NCI-H774 (cell line): ENCODE results near the gene FAM78A.

Experiments used
- DNase-seq: peaks from one replicate; lab custom pipeline; 2025; lab: John Stamatoyannopoulos, UW

FAM78A gene

GRCh38 chr9:131302244-131303075 is 26.1 kb upstream of the FAM78A start:
- no peak for DNase-seq

GRCh38 chr9:131300444-131300843 is 24.1 kb upstream of the FAM78A start:
- no peak for DNase-seq

- no peak for DNase-seq
Observed at GRCh38 chr9:131299961-131300347, 23.6 kb upstream of the FAM78A start.

- no peak for DNase-seq
Observed at GRCh38 chr9:131299346-131299960, 23.1 kb upstream of the FAM78A start.

GRCh38 chr9:131298816-131299215 is 22.5 kb upstream of the FAM78A start:
- DNase-seq, result no peak

GRCh38 chr9:131298341-131298740 is 22.0 kb upstream of the FAM78A start:
- no peak for DNase-seq

GRCh38 chr9:131297903-131298302 is 21.6 kb upstream of the FAM78A start:
- DNase-seq, result no peak

GRCh38 chr9:131296906-131297500 is 20.7 kb upstream of the FAM78A start:
- no peak for DNase-seq

- DNase-seq, result no peak
Observed at GRCh38 chr9:131296460-131296859, 20.1 kb upstream of the FAM78A start.

- DNase-seq, result no peak
Observed at GRCh38 chr9:131292937-131293336, 16.6 kb upstream of the FAM78A start.

- DNase-seq, result no peak
Observed at GRCh38 chr9:131291795-131292315, 15.5 kb upstream of the FAM78A start.

- DNase-seq, result no peak
Observed at GRCh38 chr9:131290767-131291370, 14.6 kb upstream of the FAM78A start.

GRCh38 chr9:131290036-131290766 is 13.9 kb upstream of the FAM78A start:
- DNase-seq, result no peak

GRCh38 chr9:131289301-131290035 is 13.2 kb upstream of the FAM78A start, which contains the start of gene PLPP7:
Gene PLPP7 (plus strand): TSS chr9:131289723. CDS start chr9:131289998, 275 bp downstream.
- no peak for DNase-seq

GRCh38 chr9:131288217-131288616 is 11.9 kb upstream of the FAM78A start:
- no peak for DNase-seq

GRCh38 chr9:131287359-131287758 is 11.0 kb upstream of the FAM78A start:
- DNase-seq, result no peak

GRCh38 chr9:131284856-131285255 is 8.5 kb upstream of the FAM78A start:
- DNase-seq, result no peak

- DNase-seq, result no peak
Observed at GRCh38 chr9:131282688-131283422, 6.5 kb upstream of the FAM78A start.

GRCh38 chr9:131282175-131282574 is 5.9 kb upstream of the FAM78A start:
- no peak for DNase-seq
